GM18867 (cell line): ENCODE data around the gene MVB12B.
A peak's percentile ranks its signal among the peaks of the same experiment; 100 is the strongest.

Experiments
- ATAC-seq: cut with Tn5 transposase; IDR thresholded peaks from one replicate; pipeline ENCODE4 v1.9.1; 2021; ENCODE audit warnings: mild to moderate bottlenecking, moderate library complexity; ENCODE audit not compliant: unreplicated experiment

MVB12B gene

DNA sequence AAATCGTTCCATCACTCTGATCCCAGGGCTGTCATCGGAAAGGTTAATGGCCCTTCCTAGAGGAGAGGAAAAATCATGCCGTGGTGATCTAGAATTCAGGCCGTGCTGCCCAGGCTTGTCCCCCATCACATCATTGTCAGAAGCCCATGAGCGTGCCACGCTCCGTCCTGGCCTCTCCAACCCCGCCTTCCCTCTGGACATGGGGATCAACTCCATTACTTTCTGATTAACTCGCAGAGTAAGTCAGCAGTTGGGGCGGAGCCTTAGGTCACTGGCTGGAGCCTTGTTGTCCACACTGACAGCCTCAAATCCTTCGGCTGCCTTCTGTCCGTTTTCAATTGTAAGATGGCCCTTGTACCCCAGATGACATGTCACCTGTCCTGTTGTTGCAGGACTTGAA lies 75.0 kb downstream of the MVB12B start:
- no peak for ATAC-seq

DNA sequence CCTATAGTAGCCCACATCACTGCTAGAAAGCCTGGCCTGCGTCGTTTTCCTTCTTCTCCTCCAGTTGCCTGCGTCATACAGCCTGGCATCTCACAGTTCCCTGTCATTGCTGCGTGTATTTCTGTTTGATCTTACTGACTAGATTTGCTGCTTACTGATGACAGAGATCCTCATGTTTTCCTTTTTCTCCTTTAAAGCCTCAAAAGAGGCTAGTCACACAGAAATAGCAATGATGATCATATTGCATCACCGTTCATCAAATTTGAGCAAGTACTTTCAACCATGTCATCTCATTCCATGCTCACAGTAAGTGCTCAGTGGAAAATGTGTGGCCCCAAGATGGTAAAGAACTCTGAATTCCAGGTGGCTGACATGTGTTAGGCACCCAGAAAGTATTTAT lies 76.8 kb downstream of the MVB12B start:
- ATAC-seq: no peak

DNA sequence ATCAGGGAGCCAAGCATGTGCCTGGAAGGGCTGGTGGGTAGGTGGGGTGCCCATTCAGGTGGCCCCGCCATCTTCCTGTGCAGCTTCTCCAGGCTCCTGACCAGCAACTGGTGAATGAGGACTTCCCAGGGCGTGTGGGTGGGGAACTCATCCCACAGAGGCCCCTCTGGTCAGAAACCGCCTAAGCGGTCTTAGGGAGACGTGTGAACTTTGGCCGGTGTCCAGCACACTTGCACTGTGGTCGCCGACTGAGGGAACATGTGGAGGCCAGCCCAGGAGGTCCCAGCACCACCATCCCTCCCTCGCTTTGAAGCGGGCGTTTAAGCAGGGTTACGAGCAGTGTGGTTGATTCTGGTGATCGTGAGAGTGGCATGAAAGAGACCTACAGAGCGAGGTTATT lies 77.8 kb downstream of the MVB12B start:
- no peak for ATAC-seq

DNA sequence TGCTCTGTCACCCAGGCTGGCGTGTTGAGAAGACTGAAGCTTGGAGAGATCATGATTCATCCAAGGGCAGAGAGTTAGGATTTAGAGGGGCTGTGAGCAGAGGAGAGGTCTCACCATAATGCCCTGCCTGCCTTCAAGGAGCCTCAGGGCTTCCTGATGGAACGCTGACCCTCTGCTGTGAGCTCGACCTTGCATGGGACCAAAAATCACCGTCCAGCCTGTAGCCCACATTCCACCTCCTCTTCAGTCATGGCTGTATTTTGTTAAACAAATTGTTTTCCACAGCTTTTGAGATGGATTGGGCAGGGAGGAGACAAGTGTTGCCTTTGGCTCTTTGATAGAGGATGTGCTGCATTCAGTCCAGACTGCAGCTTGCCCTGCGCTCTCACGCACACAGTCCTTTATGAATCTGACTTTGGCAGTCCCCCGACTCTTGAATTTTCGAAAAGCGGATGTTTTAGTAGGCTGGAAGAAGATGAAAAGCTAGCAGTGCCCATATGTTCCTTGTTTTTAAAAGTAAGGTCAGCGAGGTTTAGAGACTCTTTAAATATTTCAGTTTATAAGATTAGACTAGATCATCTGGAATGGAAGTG lies 79.5 kb downstream of the MVB12B start:
- no peak for ATAC-seq

DNA sequence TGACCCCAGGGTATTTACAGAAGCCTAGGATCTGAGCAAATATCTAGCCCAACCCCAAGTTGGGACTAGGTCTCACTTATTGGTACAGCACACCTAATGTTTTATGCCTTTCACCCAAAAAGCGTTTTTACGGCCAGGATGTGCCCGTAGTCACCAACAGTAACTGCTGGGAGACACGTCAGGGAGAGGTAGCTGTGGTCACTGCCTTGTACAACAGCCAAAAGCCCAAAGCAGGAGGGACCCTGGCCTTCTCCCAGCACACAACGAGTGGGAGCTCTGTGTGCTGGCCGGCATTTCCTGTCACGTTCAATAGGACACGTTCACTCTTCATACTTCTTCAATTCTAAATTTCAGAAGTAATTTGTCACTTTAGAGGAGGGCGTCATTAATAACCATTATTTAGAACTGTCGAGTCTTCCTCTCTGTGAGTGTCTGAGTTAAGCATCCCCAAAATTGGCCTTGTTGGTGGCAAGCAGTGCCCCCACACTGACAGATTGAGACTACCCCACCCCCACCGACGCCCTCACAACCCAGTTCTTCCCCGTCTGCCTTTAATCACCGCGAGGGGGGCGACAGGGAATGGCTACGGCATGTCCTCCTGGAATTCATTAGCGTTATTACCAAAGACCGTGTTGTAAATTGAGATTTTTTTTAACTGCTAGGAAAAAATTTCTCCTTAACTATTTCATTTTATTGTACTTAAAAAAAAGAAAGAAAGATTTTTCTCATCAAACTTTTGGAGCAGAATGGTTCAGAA lies 80.7 kb downstream of the MVB12B start:
- ATAC-seq: no peak

DNA sequence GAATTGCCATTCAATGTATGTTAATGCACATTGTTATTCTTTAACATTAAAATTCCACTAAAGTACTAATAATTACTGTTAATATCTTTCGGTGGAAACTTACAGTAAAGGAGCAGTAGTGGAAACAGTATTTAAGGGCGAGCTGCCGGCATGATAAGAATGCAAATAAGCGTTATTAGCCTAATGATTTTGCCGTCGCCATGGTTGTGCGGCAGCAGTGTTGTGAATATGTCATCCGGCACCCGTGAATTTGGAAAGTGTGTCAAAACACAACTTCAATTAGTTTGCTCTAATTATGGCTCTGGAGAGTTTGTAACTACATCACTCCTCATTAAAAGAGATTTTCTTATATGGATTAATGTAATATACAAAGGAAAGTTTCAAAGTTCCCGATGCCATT lies 81.4 kb downstream of the MVB12B start:
- ATAC-seq: no peak

DNA sequence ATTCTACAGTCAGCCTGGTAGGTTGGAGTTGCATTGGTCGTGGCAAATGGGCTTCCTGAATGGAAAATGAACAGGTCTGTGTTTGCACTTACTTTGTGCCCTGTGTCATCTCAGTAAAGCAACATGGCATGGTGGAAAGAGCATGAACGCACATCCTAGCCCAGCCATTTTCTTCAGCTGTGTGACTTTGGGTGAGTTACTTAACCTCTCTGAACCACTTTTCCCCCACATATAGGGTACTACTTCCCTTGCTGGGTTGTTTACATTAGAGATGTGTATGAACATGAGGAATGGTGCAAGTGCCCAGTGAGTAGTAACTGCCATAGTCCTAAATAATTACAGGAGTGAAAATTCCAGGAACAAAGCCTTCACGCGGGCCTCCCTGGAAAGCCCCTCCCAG lies 83.6 kb downstream of the MVB12B start:
- ATAC-seq: no peak

DNA sequence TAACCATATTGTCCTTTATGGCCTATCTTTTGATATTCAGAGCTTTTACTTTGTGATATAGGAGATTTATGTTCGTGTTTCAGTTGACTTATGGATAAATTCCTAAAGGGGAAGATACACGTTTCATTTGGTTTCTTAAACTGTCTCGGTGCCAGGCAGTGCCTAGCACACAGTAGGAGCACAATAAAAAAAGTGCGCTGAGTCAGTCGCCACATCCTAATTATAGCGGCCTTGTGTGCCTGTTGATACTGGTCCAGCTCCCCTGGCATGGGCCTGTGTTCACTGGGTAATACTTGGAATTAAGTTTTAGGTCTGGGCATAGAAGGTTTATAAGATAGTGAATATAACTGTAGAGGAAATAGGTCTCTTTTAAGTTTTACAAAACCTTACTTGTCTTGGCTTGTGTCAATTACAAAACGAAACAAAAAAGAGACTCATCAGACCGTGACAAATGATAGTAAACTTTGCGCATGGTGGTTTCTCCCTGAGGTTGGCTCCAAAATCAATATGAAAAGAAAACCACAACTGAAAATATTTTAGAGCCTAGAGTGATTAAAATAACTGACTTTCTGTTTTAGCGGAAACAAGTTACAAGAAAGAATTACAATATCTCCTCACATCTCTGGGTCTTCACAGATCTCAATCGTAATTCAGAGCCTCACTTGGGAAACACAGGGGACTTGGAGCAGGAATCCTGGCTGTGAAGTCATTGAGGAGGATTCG lies 84.8 kb downstream of the MVB12B start:
- peak; percentile 77 for ATAC-seq

DNA sequence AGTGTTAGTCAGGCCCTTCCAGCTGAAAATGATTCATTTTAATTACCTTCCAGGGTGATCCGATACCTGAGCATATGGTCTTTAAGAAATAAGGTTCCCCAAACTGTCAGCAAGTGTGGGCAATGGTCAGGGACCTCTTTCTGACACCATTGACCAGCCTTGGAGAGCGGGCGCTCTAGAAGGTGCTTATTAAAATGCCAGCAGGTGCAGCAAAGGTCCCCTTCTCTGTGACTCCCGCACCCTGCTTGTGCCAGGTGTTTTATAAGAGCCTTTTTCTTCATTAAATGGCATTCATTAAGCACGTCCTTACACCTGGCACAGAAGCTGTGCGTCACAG lies 85.3 kb downstream of the MVB12B start:
- peak; percentile 33 for ATAC-seq

DNA sequence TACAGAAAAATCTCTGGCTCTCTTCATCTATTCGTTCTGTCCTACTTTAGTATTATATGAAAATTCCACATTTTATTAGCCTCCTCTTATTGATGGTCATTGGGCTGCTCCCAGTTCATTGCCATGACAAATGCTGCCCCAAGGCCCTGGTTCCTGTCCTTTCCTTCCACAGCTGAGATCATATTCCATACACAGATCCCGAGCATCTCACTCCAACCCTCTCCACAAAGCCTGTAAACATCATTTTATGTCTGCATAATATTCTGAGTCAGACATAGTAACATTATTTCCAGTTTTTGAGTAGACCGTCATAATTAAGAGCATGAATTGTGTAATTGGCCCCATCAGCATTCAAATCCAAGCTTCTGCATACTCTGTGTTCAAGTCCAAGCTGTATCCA lies 86.3 kb downstream of the MVB12B start:
- no peak for ATAC-seq

DNA sequence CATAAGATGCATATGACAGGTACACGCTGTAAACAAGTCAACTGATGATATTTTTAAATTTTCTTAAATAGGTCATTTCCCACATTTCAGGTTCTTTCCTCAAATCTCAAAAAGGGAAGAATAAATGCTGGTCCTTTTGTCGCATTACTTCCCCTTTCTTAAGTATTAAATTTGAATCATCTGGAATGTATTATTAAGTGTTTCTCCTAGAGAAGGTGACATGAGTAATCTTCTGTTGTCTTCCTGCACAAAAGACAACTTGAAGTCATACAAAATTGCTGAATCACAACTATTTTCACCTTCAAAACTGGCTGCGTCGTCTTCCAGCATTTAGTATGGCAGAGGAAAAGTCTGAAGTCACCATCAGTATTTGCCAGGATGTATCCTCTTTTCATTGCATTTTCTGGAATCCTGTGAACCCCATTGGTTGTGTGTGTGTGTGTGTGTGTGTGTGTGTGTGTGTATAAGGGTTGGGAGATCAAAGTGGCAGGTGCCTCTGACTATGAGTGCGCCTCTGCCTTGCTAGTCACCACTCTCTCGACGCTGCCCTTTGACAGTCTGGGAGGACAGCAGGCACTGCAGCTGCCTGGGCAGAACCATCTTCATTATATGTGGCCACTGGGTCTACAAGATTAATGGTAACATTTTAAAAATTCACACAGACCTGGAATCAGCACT lies 86.9 kb downstream of the MVB12B start:
- ATAC-seq: no peak

DNA sequence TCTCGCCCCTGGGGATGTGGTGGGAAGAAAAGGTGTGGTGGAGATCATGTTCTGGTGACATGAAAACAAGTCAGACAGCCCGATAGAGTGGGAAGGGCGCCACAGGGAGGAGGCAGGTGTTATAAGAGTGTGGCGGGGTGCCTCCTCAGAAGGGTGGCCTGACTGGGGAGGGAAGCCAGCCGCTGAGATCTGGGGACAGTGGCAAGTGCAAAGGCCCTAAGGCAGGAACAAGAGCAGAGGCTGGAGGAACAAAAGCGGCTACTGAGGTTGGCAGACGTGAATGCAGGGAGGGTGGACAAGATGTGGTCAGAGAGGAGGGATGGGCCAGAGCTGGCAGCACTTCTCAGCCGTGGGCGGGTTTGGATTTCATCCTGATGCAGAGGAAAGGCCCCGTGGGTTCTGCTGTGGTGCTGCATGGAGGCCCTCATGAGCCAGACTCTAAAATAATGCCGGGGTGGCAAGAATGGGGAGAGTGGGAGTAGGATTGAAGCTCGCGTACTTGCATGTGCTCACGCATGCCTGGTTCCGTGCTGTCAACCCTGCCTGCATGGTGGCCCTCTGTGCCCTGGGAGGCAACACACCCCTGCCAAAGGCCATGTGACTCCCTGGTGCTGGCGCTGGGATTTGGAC lies 89.2 kb downstream of the MVB12B start:
- ATAC-seq: no peak

DNA sequence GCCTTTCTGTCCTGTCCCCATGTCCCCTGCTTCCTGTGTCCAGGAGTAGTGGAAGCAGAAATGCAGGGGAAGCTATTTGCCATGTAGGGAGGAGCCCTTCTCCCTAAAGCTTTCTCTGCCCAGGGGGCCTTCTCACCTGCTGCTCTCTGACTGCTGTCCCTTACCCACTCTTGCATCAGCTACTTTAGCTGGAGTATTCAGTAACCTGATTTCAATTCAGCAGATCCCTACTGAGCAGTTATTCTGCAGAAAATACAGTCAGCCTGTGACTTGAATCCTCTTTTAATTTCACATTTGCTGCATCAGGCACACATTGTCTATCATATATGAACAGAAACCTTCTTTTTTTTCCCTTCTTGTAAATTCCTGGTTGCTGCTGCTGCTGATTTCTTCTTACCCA lies 90.4 kb downstream of the MVB12B start:
- no peak for ATAC-seq

DNA sequence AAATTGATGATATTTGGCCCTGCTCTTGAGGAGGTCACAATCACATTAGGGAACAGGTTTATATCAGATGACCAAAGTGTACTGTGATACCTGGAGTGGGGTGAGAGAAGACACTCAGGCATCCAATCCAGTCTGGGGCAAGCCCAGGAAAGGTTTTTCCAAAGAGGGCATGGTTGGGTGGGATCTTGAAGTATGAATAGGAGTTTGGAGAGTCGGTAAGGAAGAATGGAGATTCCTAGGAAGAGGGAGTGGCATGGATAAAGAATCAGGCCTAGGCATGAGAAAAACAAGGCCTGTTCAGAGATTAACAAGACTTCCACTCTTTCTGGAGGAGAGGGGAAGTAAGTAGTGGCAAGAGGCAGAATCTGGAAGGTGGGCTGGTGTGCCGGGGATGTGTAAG lies 91.1 kb downstream of the MVB12B start:
- ATAC-seq: no peak

DNA sequence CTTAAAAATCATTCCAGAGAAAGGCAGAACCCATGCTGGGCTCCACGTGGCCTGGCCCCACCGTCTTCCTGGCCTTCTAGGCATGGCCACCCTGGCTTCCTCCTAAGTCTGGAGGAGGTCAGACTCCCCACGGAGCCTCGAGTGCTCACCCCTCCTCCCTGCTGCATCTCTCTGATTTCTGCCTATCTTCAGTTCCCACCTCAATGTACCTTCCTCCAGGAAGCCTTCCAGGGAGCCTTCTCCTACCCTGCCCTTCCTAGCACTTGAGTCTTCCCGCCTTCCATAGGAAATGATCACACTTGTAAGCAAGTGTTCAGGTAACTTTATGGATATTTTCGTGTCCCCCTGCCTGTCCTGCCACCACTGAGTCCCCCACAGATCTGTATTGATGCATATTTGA lies 92.0 kb downstream of the MVB12B start:
- no peak for ATAC-seq

DNA sequence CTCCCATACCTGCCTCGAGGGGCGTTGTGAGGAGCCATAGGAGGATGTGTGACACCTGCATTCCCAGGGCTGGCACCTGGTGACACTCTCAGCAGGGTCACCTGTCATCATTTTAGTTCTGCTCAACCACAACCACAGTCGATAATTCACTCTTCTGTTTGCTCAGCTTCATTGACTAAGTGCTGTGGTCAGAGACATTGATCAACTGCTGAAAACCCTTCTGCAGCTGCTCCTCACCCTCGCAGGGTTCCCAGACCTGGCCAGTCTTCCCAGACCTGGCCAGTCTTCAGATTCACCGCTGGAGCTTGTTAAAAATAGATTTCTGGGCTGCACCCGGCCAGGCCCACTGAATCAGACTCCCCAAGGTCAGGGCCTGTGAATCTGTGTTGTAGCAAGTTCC lies 92.8 kb downstream of the MVB12B start:
- no peak for ATAC-seq

DNA sequence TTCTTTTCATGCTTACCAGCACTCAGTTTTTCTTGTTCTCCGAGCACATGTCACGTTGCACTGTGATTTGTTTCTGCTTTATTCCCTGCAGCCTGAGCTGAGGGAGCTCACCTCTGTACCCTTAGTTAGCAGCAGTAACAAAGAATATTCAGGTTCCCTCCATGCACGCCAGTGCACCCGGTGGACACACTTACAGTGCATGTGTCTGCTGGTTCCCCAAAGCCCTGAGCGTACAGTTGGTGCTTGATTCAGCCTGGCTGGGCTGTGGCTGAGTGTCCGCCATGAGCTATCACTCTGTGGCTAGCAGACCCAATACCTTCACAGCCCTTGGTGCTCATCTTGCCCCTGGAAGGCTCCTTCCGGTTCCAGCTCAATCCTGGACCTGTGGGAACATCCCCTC lies 93.5 kb downstream of the MVB12B start:
- no peak for ATAC-seq

DNA sequence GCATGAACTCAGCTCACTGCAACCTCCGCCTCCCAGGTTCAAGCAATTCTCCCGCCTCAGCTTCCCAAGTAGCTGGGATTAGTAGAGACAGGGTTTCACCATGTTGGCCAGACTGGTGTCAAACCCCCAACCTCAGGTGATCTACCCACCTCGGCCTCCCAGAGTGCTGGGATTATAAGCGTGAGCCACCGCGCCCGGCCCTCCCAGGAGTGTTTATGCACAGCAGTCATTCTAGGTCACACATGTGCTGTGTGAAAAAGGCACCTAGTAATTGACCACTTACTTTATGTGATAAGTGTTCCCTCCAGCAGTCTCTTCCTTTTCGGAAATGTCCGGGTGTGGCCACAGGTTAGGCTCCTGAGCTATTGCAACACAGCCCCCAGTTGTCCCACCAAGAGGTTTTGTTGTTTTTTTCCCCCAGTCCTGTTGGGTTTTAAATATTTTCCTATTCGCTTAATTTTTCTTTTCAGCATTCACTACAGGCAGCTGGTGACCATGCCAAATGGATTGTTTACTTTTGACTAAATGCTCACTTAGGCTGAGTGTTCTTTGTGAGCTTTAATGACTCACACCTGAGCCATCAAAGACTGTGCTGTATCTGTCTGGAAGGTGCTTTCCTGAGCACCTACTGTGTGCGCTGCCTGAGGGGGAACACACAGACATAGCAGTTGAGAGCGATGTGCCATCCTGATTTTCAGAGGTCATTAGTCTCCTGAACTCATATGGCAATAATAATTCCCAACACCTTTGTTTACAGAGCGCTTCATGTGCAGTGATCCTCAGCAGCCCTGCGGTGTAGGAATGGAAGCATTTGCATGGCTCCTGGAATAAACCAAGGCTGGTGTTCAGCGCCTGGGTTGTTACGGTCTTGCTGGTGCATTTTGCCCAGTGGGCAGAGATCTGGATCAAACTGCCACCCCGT lies 94.3 kb downstream of the MVB12B start:
- ATAC-seq: no peak

DNA sequence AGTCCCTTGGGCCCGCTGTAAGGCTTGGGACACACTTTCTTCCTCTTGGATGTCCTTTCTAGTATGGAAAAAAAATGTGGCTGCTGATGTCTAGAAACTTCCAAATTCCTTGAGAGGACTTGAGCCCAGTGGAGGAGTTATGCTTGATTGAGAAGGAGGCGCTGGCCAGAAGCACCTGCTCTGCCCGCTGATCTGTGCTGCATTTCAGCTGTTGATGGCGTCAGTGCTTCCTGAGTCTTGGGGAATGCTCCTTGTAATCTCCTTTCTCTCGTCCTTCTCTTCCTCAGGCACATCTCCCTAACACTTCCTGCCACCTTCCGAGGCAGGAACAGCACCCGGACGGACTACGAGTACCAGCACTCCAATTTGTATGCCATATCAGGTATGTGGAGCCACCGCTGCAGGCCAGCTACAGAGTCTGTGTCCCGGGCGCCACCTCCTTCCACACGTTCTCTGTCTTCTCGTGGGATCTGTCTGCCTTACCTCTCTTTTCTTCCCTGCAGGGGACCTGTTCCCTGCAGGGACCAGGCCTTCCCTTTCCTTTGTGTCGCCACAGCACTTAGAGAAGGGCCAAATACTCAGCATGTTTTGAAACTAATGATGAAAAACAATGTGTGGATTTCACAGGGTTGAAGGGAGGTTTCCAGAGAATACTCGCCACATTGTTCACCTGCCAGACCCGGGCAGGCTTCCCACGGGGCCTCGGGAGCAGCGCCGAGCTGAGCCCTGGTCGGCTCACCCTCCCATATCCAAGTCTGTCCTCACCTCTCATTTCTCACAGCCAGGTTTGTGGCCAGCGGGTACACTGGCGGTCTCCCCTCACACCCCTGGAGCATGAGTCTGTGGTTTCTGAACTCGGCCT lies 95.2 kb downstream of the MVB12B start:
- ATAC-seq: no peak
